ENCODE results near the gene SGTB. TPM values are rescaled to one million over a fixed set of nuclear protein-coding genes. Genes with fewer than 3 reads are reported as not detected.

The SGTB gene
- total and polyA plus RNA-seq, 2 of the 8 experiments (the other 6 are each of a cell fraction or from before 2014, with no cell fraction given) = 2.2 to 18.7 TPM

- TF ChIP-seq BACH1 (IDR thresholded peaks at IDR 0.05; ENCODE audit: low read length) = no peak
Observed at GRCh38 chr5:65674749-65675148, 47.2 kb downstream of the SGTB start (continued).
